Measurements from ENCODE around the gene MAPK10.
"Not testable (repeated sequence)": the region's sequence is repeated elsewhere in the genome, so short reads cannot be mapped to it uniquely, and the experiment has no call there.

Gene MAPK10

GRCh38 chr4:86034616-86035015, 325.2 kb downstream of the MAPK10 start:
- no peak for TF ChIP-seq CTCF (IDR thresholded peaks at IDR 0.05; ENCODE audit: control insufficient read depth, extremely low read depth, insufficient read depth)
- no peak for DNase-seq (ENCODE audit: low read depth)

GRCh38 chr4:86033171-86033570, 326.7 kb downstream of the MAPK10 start:
- no peak for TF ChIP-seq CTCF (IDR thresholded peaks at IDR 0.05; ENCODE audit: control insufficient read depth, extremely low read depth, insufficient read depth)
- no peak overlapping the region for H3K4me3 ChIP-seq (ENCODE audit: low read depth, low read length)
- no peak for DNase-seq (ENCODE audit: low read depth)

More at GRCh38 chr4:86034616-86035015, 325.2 kb downstream of the MAPK10 start:
- H3K4me3 ChIP-seq (ENCODE audit: low read depth, low read length): no peak overlapping the region

- TF ChIP-seq CTCF (IDR thresholded peaks at IDR 0.05; ENCODE audit: control insufficient read depth, extremely low read depth, insufficient read depth): no peak
- no peak for DNase-seq (ENCODE audit: low read depth)
- H3K4me3 ChIP-seq (ENCODE audit: low read depth, low read length): no peak overlapping the region
Measured at GRCh38 chr4:86032476-86033022, 327.3 kb downstream of the MAPK10 start.

GRCh38 chr4:86031927-86032326, 327.9 kb downstream of the MAPK10 start:
- TF ChIP-seq CTCF (IDR thresholded peaks at IDR 0.05; ENCODE audit: control insufficient read depth, extremely low read depth, insufficient read depth): no peak
- H3K4me3 ChIP-seq (ENCODE audit: low read depth, low read length): no peak overlapping the region
- DNase-seq (ENCODE audit: low read depth): no peak

GRCh38 chr4:86026720-86027119, 333.1 kb downstream of the MAPK10 start:
- no peak for DNase-seq (ENCODE audit: low read depth)
- no peak for TF ChIP-seq CTCF (IDR thresholded peaks at IDR 0.05; ENCODE audit: control insufficient read depth, extremely low read depth, insufficient read depth)
- no peak overlapping the region for H3K4me3 ChIP-seq (ENCODE audit: low read depth, low read length)

- not testable (repeated sequence) for H3K4me3 ChIP-seq (ENCODE audit: low read depth, low read length); DNase-seq (ENCODE audit: low read depth)
Measured at GRCh38 chr4:86021671-86022070, 338.2 kb downstream of the MAPK10 start.

- no peak for DNase-seq (ENCODE audit: low read depth)
- H3K4me3 ChIP-seq (ENCODE audit: low read depth, low read length): no peak overlapping the region
- no peak for TF ChIP-seq CTCF (IDR thresholded peaks at IDR 0.05; ENCODE audit: control insufficient read depth, extremely low read depth, insufficient read depth)
Measured at GRCh38 chr4:86019906-86020305, 339.9 kb downstream of the MAPK10 start.

Data from LNCaP clone FGC (cell line).